HG02938 (cell line): ENCODE measurements around the gene FPR2.
"Not testable (repeated sequence)": the region's sequence is repeated elsewhere in the genome, so short reads cannot be mapped to it uniquely, and the experiment has no call there.

Experiments
- ATAC-seq: cut with Tn5 transposase; IDR thresholded peaks from one replicate; pipeline ENCODE4 v1.9.1; 2021; ENCODE audit warnings: mild to moderate bottlenecking, moderate library complexity; ENCODE audit not compliant: unreplicated experiment

Gene FPR2

GRCh38 chr19:51760697-51761356 is at the start of gene FPR2:
Gene FPR2 (plus strand): TSS chr19:51761180. CDS start chr19:51768659, 7,479 bp downstream.
- ATAC-seq: no peak

- no peak for ATAC-seq
Observed at GRCh38 chr19:51711702-51712101, 49.3 kb upstream of the FPR2 start.

- ATAC-seq: no peak
Observed at GRCh38 chr19:51712461-51713081, 48.4 kb upstream of the FPR2 start.

DNA sequence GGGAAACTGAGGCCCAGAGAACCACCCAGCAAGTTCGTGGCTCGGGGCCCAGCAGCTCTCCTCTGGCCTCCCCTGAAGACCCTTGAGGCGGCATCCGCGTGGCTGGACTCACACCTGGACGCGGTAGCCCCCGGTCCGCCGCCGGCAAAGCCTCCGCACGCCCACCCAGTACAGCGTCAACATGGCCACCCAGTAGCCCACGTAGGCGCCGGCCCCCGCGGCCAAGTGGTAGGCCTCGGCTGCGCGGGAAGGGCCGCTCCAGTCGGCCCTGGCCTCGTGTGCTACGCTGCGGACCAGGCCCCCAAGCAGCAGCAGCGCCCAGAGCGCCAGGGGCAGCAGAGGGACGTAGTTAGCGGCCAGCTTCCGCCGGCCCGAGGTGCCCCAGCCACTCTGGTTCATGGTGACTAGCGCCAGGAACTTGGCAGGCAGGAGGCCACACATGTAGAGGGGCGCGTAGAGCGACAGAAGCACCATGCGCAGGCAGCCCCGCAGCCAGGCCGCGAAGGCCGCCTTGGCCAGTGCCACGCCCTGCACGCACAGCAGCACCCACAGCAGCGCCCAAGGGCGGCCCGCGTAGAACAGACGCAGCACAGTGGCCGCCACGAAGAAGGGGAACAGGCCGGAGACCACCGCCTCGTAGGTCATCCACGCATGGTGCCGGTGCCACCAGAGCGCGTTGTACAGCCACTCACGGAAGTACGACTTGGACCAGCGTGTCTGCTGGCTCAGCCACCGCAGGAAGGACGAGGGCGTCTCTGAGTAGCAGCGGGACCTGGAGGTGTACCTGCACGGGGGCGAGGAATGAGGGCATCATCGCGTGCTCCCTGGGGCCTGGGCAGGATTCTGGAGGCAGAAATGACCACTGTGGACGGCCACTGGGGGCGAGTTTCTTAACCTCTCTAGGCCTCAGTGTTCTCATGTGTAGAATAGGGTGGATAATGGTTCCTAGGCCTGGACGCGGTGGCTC is 47.4 kb upstream of the FPR2 start:
- no peak for ATAC-seq

DNA sequence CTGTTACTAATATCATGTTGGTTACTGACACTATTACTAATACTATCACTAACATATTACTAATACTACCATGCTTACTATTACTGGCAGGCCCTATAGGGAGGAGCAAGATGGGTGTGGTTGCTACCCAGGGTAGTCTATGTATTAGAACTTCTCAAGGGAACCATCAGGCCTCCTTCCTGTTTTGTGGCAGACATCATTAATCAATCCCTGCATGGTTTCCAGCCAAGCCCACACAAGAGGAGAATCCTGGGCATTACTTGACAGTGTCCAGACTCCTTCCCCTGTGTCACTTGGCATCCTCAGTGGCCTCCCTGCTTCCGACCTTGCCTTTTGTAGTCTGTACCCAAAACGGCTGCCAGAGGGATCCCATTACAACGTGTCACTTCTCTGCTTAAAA is 46.1 kb upstream of the FPR2 start:
- no peak for ATAC-seq

DNA sequence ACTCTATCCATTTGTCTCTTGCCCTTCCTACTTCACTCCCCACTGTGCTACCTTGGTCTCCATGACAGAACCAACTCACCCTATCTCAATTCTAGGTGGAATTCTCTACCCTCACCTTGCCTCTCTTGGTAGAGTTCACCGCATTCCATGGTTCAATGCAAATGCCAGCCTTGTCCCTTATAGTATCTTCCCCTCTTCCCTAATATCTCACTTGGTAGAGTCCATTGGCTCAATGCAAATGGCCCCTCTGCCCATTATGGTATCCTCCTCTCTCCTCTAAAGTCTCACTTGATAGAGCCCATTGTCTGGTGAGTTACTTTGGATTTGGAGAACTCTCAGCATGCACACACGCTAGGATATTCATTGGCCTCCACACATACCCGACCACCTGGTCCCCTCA is 45.1 kb upstream of the FPR2 start:
- ATAC-seq: no peak

DNA sequence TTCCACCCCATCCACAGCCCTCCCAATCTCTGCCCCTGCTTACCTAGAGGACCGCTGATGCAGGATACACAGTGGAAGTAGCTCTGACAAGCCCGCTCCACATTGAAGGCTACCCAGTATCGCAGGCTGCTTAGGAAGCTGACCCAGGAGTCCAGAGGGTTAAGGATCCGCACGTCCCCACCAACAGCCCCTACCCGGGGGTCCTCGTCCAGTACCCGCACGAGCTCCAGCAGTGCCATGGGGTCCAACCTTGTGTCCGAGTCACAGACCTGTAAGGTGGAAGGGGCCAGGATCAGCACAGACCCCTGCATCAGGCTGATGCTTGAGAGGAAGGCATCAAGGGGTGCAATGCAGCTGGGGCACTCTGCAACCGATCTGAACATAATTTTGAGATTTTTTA is 44.1 kb upstream of the FPR2 start:
- ATAC-seq: no peak

DNA sequence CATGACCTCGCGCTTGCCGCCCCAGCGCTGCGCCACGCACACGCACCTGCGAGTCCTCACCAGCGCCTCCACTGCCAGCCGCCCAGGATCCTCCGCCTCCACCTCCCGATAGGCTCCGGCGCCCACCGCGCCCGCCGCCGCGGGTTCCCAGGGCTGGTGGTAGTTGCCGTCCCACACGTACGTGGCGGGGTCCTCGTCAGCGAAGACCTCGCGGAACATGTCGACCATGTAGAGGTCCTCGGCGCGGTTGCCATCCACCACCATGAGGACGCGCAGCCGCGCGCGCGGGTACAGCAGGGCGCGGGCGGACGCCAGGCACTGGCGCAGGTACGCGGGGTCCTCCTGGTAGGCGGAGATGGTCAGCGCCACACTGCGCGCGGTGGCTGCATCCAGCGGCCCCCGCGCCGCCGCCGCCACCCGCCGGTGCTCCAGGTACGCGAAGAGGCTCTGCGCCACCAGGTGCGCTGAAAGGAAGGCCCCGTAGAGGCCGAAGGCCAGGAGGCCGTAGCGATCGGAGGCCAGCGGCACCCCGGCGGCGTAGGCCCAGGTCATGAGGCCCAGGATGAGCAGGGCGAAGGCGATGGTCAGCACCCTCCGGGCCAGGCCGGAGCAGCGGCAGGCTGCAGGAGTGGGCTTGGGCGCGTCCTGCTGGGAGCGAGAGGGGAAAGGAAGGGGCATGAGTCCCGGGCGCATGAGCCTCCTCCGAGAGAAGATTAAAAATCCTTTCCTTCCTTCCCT is 41.6 kb upstream of the FPR2 start:
- ATAC-seq: no peak

GRCh38 chr19:51721905-51722304 is 39.1 kb upstream of the FPR2 start:
- no peak for ATAC-seq

- no peak for ATAC-seq
Observed at GRCh38 chr19:51722492-51722891, 38.5 kb upstream of the FPR2 start.

DNA sequence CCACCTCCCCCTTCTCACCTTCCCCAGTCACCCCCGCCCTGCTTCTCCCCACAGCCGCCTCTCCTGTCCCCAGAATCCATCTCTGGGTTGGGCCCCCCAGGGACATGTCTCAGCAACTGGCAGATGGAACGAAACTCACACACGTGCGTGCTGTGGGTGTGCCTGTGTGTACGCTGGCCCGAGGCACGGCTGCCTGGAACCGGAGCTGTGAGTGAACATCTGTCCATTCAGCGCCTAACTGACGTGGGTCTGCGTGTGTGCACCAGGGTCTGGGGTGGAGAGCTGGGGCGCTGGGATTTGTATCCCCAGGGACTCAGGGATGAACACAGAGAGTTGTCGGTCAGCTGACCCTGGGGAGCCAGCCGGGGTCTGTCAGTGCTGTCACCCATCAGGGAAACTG is 36.4 kb upstream of the FPR2 start:
- ATAC-seq: no peak

GRCh38 chr19:51726049-51726448 is 34.9 kb upstream of the FPR2 start:
- no peak for ATAC-seq

- ATAC-seq: no peak
Observed at GRCh38 chr19:51727349-51727880, 33.6 kb upstream of the FPR2 start.

DNA sequence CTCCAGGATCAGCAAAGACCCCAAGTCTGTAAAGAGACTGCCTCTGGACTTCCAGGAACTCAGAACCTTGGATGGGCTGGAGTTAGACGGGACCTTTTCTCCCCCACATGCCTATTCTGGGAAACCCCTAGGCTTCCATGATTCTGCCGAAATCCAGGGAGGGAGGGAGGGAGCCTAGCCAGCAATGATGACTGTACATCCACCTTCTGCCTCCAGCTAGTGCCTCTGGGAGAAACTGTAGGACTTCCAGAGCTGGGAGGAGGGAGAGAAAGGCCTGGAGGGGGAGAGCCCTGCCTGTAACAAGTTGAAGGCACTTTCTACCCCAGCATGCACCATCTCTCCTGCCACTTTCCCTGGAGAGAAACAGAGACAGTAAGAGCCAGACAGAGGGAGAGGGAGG is 31.2 kb upstream of the FPR2 start:
- ATAC-seq: no peak

GRCh38 chr19:51733742-51734522 is 27.0 kb upstream of the FPR2 start:
- ATAC-seq: no peak

DNA sequence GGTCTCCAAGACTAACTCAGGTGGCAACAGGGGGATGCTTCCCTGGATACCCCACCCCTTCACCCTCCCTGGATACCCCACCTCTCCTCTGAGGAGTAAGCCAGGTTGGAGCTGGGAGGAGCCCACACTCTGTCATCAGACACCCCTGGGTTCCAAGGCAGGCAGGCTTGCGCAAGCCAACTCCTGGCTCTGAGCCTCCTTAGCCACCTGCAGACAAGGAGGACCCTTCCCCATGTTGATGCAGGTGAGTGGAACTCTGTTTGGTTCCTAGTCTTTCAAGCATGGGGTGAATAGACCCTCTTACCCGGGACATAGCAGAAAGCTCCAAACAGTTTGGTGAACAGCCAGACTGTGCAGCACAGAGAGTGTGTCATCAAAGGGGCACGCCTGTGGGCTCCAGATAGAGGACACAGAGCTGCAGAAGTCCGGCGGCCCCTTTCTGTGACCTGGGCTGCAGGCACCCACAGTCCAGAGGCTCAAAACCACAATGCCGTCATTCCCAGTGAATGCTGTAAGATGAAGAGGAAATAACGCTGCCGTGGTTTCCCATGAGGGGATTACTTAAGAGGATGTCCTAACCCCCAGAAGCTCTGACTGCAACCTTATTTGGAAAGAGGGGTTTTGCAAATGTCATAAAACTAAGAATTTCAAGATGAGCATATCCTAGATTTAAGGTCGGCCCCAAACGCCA is 25.1 kb upstream of the FPR2 start:
- no peak for ATAC-seq

GRCh38 chr19:51737389-51737788 is 23.6 kb upstream of the FPR2 start:
- no peak for ATAC-seq

DNA sequence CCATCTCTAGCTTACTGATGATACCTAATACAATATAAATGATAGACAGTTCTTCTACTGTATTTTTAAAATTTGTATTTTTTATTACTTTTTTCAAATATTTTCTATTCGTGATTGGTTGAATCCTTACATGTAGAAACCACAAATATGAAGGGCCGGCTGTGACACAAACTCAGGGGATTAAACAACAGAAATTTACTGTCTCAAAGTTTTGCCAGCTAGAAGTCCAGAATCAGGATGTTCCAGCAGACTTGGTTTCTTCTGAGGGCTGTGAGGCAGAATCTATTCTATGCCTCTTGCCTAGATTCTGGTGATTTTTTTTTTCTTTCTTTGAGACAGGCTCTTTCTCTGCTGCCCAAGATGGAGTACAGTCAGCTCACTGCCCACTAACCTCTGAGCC is 23.1 kb upstream of the FPR2 start:
- no peak for ATAC-seq

- ATAC-seq: not testable (repeated sequence)
Observed at GRCh38 chr19:51738523-51738922, 22.5 kb upstream of the FPR2 start.
